ENCODE data around the gene VN1R4. TPM values are rescaled to one million over a fixed set of nuclear protein-coding genes. Genes with fewer than 3 reads are reported as not detected.

The VN1R4 gene
- total and polyA plus RNA-seq, 2 of the 13 experiments (the other 11 are each of a cell fraction or from before 2014, with no cell fraction given) = not detected

DNA sequence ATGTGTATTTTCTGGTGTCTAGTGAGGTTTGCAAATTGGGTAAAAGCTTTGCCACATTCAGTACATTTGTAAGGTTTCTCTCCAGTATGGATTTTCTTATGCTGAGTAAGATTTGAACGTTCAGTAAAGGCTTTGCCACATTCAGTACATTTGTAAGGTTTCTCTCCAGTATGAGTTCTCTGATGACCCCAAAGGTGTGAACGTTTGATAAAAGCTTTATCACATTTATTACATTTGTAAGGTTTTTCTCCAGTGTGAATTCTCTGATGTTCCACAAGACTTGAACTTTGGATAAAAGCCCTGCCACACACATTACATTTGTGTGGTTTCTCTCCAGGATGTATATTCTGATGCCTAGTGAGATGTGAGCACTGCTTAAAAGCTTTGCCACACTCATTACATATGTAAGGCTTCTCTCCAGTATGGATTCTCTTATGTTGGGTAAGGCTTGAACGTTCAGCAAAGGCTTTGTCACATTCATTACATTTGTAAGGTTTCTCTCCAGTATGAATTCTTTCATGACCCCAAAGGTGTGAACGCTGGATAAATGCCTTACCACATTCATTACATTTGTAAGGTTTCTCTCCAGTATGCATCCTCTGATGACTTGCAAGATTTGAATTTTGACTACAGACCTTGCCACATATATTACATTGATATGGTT lies 30.3 kb downstream of the VN1R4 start:
- no TSS peak for BruUV-seq (replicated peaks)
- Histone ChIP-seq H3K36me3 (replicated peaks in 1 of 2; ENCODE audit: control insufficient read depth in 1 of 2, insufficient read depth in 2 of 2, low read length in 2 of 2) (no peaks in the 10 kb centered on the region), H3K4me1 (ENCODE audit: insufficient read depth, low read length) (no peaks in the 10 kb centered on the region), H3K4me3 (replicated peaks in 1 of 3; ENCODE audit: insufficient read depth in 1 of 3, low read depth in 2 of 3, low read length in 3 of 3) (no peak overlapping the region), H3K9me3 (ENCODE audit: low read length) (peaks cover 93% of the 10 kb centered on the region), H2AFZ (ENCODE audit: low read length) (no peak overlapping the region), H3K9ac (ENCODE audit: insufficient read depth, low read depth, low read length) (no peak overlapping the region), H3K4me2 (ENCODE audit: low read depth, low read length) (no peak overlapping the region), H3K27me3 (ENCODE audit: control insufficient read depth in 1 of 2, insufficient read depth in 2 of 2, low read length in 2 of 2) (no peaks in the 10 kb centered on the region; a peak in 1 of 5 replicates), H3K27ac (ENCODE audit: extremely low read length, insufficient read depth, low read length) (no peak overlapping the region), H4K20me1 (ENCODE audit: insufficient read depth, low read length) (no peaks in the 10 kb centered on the region), H3K79me2 (ENCODE audit: insufficient read depth, low read length) (no peaks in the 10 kb centered on the region)
- in situ Hi-C loops (cut with HindIII; ENCODE audit: extremely low pct_ligation_motif_present, low pct_unique_long_range_greater_than_20kb) (no loop called here), intact Hi-C loops (cut with micrococcal nuclease; ENCODE audit: unreplicated experiment) (no loop called here)
- TF ChIP-seq SIX1 (CRISPR knock-in tag; IDR thresholded peaks at IDR 0.05; ENCODE audit: borderline replicate concordance) (no peak), XBP1 (CRISPR knock-in tag; IDR thresholded peaks at IDR 0.05) (no peak), HOXD1 (CRISPR knock-in tag; IDR thresholded peaks at IDR 0.05) (no peak), AGO2 (optimal IDR thresholded peaks at IDR 0.05; ENCODE audit: low read depth, low read length) (no peak), SETDB1 (CRISPR knock-in tag; IDR thresholded peaks at IDR 0.05; ENCODE audit: borderline replicate concordance) (no peak), REXO4 (CRISPR knock-in tag; IDR thresholded peaks at IDR 0.05; ENCODE audit: borderline replicate concordance) (no peak), ZSCAN21 (CRISPR knock-in tag; IDR thresholded peaks at IDR 0.05; ENCODE audit: borderline replicate concordance) (no peak), CAMTA2 (CRISPR knock-in tag; IDR thresholded peaks at IDR 0.05; ENCODE audit: borderline replicate concordance) (no peak), MED8 (CRISPR knock-in tag; IDR thresholded peaks at IDR 0.05; ENCODE audit: insufficient replicate concordance) (no peak), SYNCRIP (IDR thresholded peaks at IDR 0.05; ENCODE audit: insufficient read depth, low read depth, low read length) (no peak), ARID2 (CRISPR knock-in tag; IDR thresholded peaks at IDR 0.05; ENCODE audit: borderline replicate concordance) (no peak), MATR3 (CRISPR knock-in tag; IDR thresholded peaks at IDR 0.05) (no peak)
- TF ChIP-seq, protein P1, sequence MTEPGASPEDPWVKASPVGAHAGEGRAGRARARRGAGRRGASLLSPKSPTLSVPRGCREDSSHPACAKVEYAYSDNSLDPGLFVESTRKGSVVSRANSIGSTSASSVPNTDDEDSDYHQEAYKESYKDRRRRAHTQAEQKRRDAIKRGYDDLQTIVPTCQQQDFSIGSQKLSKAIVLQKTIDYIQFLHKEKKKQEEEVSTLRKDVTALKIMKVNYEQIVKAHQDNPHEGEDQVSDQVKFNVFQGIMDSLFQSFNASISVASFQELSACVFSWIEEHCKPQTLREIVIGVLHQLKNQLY (CRISPR knock-in tag; IDR thresholded peaks at IDR 0.05) = no peak
- ATAC-seq (no peak), DNase-seq (ENCODE audit: low spot score) (no peak), FAIRE-seq (no peak)
- POLR2A ChIA-PET = no interaction called here
- CTCF ChIA-PET (ENCODE audit: low intra/inter-chr PET ratio, low total read pairs) = no interaction called here
- 15% methylated on average over 4 of the region's 4 CpGs for WGBS (ENCODE audit: low lambda C conversion rate)

Data from HepG2 (cell line).